Body of pancreas (tissue), 4 donors: ENCODE measurements around the gene HCCS. TPM values are rescaled to one million over a fixed set of nuclear protein-coding genes. Genes with fewer than 3 reads are reported as not detected.

Experiments used
- ATAC-seq: fragments of 150-250 bp; one replicate; pipeline ENCODE4 v1.9.1; 2016
- DNase-seq, 4 donors: peaks; one replicate each; pipeline ENCODE4 v3.0.0-alpha.2; 2019
- H3K27ac ChIP-seq, 4 donors: fragments of 200-600 bp; sonication (generic); 1 replicate in 3 of 4; 2 replicates in 1 of 4; pipeline versions ENCODE4 v1.5.1 to v1.6.1; 2016 to 2019; ENCODE audit warnings: mild to moderate bottlenecking in 1 of 4, mixed read lengths in 1 of 4, moderate library complexity in 1 of 4
- H3K27me3 ChIP-seq, 2 donors: fragments of 200-600 bp; sonication (generic); one replicate each; pipeline ENCODE4 v1.6.0; 2016; ENCODE audit warnings: mild to moderate bottlenecking in 1 of 2
- H3K36me3 ChIP-seq, 2 donors: fragments of 200-600 bp; sonication (generic); replicated peaks in 1 of 2; 2 replicates each; pipeline ENCODE4 v1.5.1; 2016; ENCODE audit warnings: low read depth in 2 of 2; ENCODE audit not compliant: insufficient read depth in 1 of 2
- H3K4me1 ChIP-seq: fragments of 200-600 bp; sonication (generic); one replicate; pipeline ENCODE4 v1.6.0; 2016
- H3K4me3 ChIP-seq, 2 donors: fragments of 200-600 bp; sonication (generic); 1 replicate in 1 of 2; 2 replicates in 1 of 2; pipeline ENCODE4 v1.5.1; 2016 to 2019
- H3K9me3 ChIP-seq, 3 donors: fragments of 200-600 bp; sonication (generic); 1 replicate in 2 of 3; 2 replicates in 1 of 3; pipeline ENCODE4 v1.5.1; 2016
- POLR2A ChIP-seq, 3 donors: fragments of 450-650 bp; IDR thresholded peaks; one replicate each; pipeline ENCODE4 v1.6.1; 2016; ENCODE audit warnings: antibody characterized with exemption in 3 of 3, mild to moderate bottlenecking in 2 of 3
- WGBS, 2 donors: methylation state at CpG; one replicate each; pipeline ENCODE4 v1.1.5; 2017; 5-methylcytosine and 5-hydroxymethylcytosine counted together
- intact Hi-C: fragments of 100-400 bp; cut with DNase I; formaldehyde crosslinking; loops from one replicate; pipeline ENCODE4 v1.15.1; 2023
- total RNA-seq, 2 donors: library from RNA; depleted of rRNA; stranded (reverse); fragments of >200 nt; gene quantifications; one replicate each; pipeline ENCODE4 v1.1.0, GENCODE V29; 2016
- TF ChIP-seq, protein P1 (sequence below), 7 experiments: fragments of 450-650 bp in 4 of 7; fragments of 200-600 bp in 3 of 7; sonication (generic) in 3 of 7; IDR thresholded peaks; one replicate each; pipeline ENCODE4 v1.5.1; 2016 to 2019; ENCODE audit warnings: antibody characterized with exemption in 7 of 7

Gene HCCS
- total RNA-seq, 2 donors from 2014 or later, result 4.4 to 7.3 TPM

DNA sequence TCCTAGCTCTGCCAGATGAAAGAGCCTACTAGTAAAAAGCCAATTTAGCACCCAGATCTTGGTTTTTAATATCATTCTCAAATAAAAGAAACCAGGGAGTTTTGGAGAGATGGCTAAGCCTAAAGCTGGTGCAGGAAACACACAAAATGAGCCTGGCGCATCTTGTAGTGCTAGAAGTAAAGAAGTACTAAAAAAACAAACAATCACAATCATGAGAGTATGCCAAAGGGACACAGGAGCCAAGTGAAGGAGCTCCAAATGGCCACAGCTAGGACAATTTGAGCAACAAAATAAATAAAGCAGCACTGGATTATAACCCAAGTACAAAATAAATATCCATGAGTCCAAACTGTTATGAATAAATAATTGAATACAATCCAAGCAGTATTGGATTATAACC, 37.8 kb upstream of the HCCS start:
- TF ChIP-seq POLR2A (IDR thresholded peaks at IDR 0.05), result no peak
- TF ChIP-seq, protein P1, sequence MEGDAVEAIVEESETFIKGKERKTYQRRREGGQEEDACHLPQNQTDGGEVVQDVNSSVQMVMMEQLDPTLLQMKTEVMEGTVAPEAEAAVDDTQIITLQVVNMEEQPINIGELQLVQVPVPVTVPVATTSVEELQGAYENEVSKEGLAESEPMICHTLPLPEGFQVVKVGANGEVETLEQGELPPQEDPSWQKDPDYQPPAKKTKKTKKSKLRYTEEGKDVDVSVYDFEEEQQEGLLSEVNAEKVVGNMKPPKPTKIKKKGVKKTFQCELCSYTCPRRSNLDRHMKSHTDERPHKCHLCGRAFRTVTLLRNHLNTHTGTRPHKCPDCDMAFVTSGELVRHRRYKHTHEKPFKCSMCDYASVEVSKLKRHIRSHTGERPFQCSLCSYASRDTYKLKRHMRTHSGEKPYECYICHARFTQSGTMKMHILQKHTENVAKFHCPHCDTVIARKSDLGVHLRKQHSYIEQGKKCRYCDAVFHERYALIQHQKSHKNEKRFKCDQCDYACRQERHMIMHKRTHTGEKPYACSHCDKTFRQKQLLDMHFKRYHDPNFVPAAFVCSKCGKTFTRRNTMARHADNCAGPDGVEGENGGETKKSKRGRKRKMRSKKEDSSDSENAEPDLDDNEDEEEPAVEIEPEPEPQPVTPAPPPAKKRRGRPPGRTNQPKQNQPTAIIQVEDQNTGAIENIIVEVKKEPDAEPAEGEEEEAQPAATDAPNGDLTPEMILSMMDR (IDR thresholded peaks at IDR 0.05), result no peak
- no peak for ATAC-seq
- Histone ChIP-seq H3K27me3 (no peaks in the 10 kb centered on the region), H3K36me3 (no peaks in the 10 kb centered on the region), H3K27ac (no peak overlapping the region), H3K9me3 (no peaks in the 10 kb centered on the region), H3K4me1 (no peaks in the 10 kb centered on the region), H3K4me3 (no peak overlapping the region)
- intact Hi-C loops, result no loop called here
- 73 to 92% methylated on average over 1 of the region's 1 CpG for WGBS, 2 donors
- DNase-seq, result no peak

- 88 to 89% methylated on average over 4 of the region's 4 CpGs for WGBS, 2 donors
- H3K27ac ChIP-seq, result no peak overlapping the region
Measured at GRCh38 chrX:11080741-11081305, 30.3 kb upstream of the HCCS start.

GRCh38 chrX:11081511-11081910, 29.6 kb upstream of the HCCS start:
- Histone ChIP-seq H3K9me3 (no peaks in the 10 kb centered on the region), H3K27ac (no peak overlapping the region), H3K4me3 (no peak overlapping the region), H3K27me3 (no peaks in the 10 kb centered on the region), H3K36me3 (no peaks in the 10 kb centered on the region), H3K4me1 (no peaks in the 10 kb centered on the region)
- DNase-seq, result no peak
- intact Hi-C loops, result no loop called here
- TF ChIP-seq, protein P1 (IDR thresholded peaks at IDR 0.05), result no peak
- no peak for TF ChIP-seq POLR2A (IDR thresholded peaks at IDR 0.05)
- ATAC-seq, result no peak
- WGBS, 2 donors, result 58 to 64% methylated on average over 2 of the region's 2 CpGs

More at GRCh38 chrX:11080741-11081305, 30.3 kb upstream of the HCCS start:
- intact Hi-C loops, result no loop called here
- Histone ChIP-seq H3K4me1 (no peaks in the 10 kb centered on the region), H3K4me3 (no peak overlapping the region), H3K9me3 (no peaks in the 10 kb centered on the region), H3K27me3 (no peaks in the 10 kb centered on the region), H3K36me3 (no peaks in the 10 kb centered on the region)
- TF ChIP-seq POLR2A (IDR thresholded peaks at IDR 0.05), result no peak
- TF ChIP-seq, protein P1 (IDR thresholded peaks at IDR 0.05), result no peak
- DNase-seq (no peak), ATAC-seq (no peak)

GRCh38 chrX:11085305-11085704, 25.8 kb upstream of the HCCS start:
- ATAC-seq (no peak), DNase-seq (no peak)

More at GRCh38 chrX:11085305-11085704, 25.8 kb upstream of the HCCS start:
- no peaks in the 10 kb centered on the region for H3K9me3 ChIP-seq
- H3K4me3 ChIP-seq, result no peak overlapping the region
- intact Hi-C loops, result no loop called here
- 73 to 100% methylated on average over 1 of the region's 1 CpG for WGBS, 2 donors
- no peaks in the 10 kb centered on the region for H3K27me3 ChIP-seq
- TF ChIP-seq POLR2A (IDR thresholded peaks at IDR 0.05), result no peak
- TF ChIP-seq, protein P1 (IDR thresholded peaks at IDR 0.05), result no peak
- no peaks in the 10 kb centered on the region for H3K36me3 ChIP-seq
- no peak overlapping the region for H3K27ac ChIP-seq
- no peaks in the 10 kb centered on the region for H3K4me1 ChIP-seq
